Measurements from ENCODE around the gene LLGL2.
"Not testable (repeated sequence)": the region's sequence is repeated elsewhere in the genome, so short reads cannot be mapped to it uniquely, and the experiment has no call there.

Gene LLGL2

DNA sequence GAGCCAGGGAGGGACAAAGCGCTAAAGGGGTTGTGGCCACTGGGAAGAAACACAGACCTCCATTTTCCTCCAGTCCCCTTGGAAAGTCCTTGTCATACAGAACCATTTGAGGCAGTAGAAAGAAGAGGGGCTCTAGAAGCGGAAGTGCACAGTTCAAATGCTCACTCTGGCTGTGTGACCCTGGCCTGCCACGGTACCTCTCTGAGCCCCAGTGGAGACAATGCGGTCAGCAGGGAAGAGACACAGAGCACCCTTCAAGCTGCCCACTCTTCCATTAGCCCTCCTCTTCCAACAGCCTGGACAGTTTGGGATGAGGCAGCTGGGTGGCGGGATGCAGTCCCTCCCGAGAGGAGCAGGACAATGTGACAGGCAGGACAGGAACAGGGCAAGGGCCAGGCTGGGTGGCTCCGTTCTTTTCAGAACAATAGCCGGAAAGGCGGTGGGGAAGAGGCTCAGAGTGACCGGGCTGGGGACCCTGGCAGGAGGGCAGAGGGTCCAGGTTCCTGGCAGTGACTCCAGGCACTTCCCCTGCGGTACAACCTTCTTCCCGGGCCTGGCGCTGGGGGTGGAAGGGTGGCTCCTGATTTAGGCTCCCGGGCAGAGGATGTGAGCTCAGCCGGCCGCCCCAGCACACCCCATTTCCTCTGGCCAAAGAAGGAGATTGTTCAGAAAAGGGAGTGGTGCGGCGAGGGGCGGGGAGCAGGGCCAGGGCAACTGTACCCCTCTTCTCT is 15.8 kb upstream of the LLGL2 start:
- no peak for DNase-seq

DNA sequence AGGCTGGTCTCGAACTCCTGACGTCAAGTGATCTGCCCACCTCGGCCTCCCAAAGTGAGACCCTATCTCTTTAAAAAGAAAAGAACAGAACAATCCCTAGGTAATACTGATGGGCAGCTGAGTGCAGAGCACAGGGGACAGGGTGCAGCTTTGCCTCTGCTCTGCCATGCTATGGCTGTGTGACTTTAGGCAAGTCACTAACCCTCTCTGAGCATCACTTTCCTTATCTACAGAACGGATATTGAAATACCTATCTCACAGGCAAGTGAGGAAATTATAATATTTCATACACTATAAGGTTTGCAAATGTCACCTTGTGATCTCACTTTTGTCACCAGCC is 14.3 kb upstream of the LLGL2 start:
- DNase-seq: no peak

DNA sequence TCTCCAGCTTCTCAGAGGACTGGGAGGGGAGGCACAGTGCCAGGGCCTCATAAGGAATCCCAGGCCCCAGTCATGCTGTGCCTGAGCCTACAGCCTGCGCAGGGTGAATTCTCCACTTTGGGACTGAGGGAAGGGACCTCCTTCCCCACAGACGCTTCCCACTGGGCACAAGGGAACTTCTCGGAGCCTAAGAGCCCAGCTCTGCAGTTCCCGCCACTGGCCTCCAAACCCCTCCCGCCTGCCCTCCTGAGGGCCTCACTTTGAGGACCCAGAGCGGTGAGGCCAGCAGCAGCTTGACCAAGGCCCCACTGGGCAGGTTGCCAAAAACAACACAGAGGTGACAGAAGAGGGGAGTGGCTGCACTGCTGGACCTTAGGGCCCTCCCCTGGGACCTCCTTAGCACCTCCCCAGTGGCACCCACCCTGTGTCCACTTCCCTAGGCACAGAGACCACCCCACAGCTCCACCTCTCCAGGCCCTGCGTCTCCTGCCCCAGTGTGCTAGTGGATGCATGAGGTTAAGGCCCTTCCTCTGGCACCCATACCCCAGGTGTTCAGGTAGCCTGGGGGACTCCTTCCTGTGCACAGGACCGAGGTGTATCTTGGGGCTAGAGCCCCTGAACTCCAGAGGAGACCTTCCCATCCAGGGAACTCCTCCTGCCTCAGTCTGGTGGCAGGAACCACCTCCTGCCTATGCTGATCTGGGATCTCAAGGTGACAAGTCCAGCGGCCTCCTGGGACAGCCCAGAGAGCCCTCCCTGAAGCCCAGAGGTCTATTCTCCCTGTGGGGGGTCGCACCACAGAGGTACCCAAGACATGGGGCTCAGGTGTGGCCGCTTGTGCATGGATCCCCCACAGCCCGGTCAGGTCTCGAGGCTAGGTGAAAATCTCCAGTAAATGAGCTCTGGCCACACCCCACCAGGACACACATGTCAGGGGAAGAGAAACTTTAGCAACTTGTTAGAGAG is 13.6 kb upstream of the LLGL2 start:
- no peak for DNase-seq

DNA sequence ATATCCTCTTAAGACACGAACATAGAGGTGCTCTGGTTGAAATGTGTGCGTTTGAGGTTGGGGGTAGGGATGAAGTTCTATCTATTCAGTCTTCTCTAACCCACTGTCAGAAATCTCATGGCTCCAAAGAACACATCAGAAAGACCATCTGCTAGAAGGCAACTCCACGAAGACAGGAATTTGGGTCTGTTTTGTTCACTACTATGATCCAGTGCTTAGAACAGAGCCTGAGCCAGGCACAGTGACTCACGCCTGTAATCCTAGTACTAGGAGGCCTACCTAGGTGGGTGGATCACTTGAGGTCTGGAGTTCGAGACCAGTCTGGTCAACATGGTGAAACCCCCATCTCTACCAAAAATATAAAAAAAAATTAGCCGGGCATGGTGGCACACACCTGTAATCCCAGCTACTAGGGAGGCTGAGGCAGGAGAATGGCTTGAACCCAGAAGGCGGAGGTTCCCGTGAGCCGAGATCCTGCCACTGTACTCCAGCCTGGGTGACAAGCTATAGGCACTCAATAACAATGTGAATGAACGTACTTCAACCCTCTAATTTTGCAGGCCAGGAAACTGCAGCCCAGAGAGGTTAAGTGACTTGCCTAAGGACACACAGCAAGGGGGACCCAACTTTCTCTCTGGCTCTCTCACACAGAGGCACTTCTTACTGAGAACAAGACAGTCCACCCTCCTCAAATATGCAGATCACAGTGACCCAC is 12.4 kb upstream of the LLGL2 start:
- DNase-seq: peak; percentile 17

DNA sequence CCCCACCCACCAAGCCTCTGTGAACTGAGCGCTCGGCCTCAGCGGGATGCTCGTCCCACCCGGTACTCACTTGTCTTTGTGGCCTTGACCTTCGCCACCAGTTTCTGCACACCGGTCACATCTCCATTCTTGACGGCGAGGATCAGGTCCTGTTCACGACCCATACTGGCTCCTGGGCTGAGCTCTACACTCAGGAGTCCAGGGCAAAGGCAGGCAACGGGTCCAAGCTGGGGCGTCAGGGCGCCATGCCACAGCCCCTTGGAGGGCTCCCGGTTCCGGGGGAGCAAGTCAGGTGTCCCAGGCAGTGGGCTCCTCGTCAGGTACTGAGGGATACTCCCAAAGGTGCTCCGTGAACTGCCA is 11.9 kb upstream of the LLGL2 start:
- DNase-seq: no peak

DNA sequence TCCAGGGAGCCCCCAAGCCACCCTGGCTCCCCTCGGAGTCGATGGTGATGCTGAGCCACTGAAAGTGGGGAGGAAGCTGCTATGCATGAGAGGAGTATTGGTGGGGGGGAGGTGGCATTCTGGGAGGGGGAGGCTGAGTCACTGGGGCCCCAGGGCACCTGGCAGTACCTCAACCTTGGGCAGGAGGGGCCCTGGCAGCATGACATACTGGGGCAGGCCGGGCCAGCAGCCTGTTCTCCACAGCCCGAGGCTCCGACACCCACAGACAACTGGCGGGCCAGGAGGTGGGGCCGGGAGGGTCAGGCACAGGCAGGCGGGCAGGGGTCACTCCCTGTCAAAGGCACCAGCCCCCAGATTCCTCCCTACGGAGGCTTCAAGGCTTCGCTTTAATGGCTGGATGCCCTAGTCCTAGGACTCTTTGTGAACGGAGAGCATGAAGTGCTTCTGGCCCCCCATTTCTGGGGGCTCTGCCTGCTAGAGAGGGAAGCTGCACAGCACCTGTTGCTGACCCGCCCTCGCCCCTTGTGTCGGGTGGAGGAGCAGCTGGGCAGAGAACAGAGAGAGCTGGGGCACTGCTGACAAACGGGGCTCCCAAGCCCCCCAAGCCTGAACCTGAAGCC is 11.1 kb upstream of the LLGL2 start:
- DNase-seq: no peak

DNA sequence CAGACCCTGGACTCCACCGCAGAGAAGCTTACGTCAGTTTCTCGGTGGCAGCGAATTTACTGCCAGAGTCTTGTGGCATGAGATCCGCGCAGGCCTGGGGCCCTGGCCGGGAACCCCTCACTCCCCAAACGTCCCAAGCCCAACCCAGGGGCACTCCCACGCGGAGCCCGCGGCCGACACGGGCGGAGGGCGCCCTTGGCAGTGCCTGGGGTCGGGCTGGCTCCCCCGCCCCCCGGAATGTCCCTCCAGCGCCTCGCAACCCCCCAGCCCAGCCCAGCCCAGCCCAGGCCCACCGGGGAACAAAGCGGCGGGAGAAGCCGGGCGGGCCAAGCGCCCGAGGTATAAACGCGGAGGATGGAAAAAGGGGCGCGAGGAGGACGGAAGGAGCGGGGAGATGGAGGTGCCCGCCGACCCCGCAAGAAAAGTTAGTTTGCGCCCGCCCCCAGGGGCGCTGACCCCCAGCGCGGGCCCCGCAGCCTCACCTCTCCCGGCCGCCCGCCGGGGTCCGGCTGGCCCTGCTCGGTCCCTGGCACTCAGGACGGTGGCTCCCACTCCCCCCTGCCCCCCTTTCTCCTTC is 10.5 kb upstream of the LLGL2 start:
- DNase-seq: no peak

DNA sequence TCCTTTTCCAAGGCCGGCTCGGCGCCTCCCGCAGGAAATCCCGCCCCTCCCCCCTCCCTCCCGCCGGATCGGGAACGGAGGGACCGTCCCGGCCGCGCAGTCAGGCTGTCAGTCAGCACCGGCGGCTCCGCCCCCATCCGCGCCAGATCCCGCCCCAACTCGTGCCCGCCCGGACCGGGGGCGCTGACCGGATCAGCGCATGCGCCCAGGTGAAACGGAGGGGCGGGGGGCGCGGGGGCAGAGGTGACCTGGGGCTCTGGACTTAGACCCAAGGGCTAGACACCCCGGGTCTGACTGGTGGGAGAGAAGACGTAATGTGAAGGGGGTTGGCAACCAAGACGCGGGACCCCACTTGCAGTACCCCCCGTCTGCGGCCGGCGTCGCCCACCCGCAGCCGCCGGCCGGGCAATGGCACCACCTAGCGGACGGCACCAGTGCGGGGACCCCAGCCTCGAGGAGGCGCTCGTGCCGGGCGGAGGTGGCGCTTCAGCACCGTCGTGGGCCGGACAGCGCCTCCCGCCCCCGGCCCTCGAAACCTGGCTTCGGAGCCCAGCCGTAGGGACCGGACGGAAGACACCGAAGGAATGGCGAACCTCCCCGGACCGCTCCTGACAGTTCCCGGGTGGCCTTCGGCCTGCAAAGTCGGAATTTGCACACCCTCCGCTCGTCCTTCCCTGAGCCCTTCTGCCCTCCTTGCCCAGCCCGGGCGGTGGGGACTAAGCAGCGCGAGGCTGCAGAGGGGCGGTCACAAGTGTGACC is 9.8 kb upstream of the LLGL2 start, which contains the start of gene CASKIN2:
CASKIN2 (minus strand) TSS at position 42 of the 759 bp plus-strand sequence. CDS start 1,733 bp downstream, outside the sequence.
- DNase-seq: peak; percentile 91

DNA sequence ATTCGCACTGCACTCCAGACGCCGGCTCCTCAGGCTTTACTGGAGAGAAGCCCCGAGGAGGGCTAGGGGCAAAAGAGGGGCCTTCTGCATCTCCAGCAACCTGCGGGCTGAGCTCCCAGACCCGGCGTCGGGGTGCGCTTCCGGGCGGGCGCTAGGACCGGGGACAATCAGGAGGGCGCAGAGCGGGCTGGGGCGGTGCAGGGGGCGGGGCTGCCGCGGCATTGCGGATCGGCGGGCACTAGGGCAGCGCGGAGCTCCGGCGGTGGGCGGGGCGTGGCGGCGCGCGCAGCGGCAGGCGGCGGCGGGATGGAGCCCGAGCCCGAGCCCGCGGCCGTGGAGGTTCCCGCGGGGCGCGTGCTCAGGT is 9.3 kb upstream of the LLGL2 start, which contains the start of gene TSEN54:
TSEN54 (plus strand) TSS at position 274 of the 364 bp plus-strand sequence; CDS start at position 307, 33 bp downstream.
- peak; percentile 88 for DNase-seq

DNA sequence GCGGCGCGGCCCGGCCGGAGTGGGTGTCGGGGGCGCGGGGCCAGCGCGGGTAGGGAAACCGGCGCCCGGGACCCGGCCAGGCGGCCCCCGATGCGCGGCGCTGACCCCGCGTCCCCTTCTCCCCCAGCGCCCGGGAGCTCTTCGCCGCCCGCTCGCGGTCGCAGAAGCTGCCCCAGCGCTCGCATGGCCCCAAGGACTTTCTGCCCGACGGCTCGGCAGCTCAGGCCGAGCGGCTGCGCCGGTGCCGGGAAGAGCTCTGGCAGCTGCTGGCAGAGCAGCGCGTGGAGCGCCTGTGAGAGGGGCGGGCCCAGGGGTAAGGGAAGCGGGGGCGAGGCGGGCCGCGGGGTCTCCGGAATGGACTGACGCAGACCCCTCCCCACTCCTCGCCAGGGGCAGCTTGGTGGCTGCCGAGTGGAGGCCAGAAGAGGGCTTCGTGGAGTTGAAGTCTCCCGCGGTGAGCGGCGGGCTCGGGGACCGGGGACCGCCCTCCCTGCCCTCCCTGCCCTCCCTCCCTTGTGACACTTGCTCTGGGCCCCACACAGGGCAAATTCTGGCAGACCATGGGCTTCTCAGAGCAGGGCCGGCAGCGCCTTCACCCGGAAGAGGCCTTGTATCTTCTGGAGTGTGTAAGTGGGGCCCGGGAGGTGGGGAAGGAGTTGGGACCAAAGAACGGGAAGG is 8.7 kb upstream of the LLGL2 start:
- no peak for DNase-seq

DNA sequence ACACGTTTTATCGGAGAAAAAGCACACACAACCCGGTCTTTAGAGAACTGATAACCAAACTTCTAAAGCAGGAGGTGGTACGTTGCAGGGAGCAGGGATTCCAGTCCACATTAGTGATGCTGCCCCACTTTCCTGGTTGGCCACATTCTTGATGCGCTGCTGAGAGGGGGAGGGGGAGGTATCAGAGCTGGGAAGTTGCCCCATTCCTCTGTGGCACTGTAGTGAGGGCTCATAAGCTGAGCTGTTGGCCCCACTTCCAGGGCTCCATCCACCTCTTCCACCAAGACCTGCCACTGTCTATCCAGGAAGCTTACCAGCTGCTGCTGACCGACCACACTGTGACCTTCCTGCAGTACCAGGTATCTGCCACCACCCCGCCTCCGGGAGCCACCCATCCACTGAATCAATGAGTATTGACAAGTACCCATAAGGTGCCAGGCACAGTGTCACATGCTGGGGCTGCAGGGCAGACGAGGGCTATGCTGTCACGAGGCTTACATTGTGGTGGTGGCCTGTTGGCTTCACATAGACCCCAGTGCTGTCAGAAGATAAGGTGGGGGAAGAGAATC is 8.1 kb upstream of the LLGL2 start:
- no peak for DNase-seq

DNA sequence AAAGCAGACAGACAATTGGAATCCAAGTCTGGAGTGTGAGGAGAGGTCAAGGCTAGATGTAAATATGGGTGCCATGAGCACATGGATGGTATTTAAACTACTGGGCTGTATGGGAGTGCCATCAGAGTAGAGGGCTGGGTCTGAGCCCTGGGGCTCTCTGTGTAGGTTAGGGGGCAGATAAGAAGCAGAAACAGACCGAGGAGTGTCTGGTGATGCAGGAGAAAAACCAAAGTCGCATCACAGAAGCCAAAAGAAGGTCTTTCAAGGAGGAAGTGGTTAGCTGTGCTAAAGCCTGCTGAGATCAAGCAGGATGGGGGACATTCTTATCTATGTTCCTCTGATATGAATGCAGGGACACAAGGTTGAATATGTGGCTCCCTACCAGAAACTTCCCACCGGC is 7.3 kb upstream of the LLGL2 start:
- DNase-seq: no peak

DNA sequence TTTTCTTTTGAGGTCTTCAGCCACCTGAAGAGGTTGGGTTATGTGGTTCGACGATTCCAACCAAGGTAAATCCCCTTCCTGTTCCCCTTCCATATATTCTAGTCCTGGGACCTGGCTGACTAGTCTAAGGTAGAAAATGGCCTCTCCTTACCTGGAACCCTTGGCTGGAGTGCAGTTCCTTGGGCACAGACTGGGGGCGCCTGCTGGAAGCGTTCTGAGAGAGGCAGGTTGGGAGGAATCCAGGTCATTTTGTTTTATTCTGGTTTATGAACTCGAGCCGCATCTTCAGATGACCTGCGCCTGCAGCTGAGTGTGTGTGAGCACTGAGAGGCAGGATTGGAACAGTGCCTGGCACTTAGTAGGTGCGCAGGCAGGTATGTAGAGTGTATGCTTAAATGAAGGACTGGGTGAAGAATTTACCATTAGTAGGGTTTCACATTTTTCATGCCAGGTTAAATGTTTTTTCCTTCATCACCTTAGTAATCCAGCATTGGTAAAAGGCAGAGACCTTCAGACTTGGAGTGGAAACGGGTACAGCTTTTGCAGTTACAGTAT is 6.4 kb upstream of the LLGL2 start:
- no peak for DNase-seq

DNA sequence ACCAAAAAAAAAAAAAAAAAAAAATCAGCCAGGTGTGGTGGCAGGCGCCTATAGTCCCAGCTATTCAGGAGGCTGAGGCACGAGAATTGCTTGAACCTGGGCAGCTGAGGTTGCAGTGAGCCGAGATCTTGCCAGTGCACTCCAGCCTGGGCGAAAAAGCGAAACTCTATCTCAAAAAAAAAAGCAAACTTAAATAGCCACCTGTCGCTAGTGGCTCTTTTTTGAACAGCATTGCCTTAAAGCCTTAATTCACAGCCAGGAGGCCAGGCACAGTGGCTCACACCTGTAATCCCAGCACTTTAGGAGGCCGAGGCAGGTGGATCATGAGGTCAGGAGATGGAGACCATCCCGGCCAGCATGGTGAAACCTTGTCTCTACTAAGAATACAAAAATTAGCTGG is 5.1 kb upstream of the LLGL2 start:
- not testable (repeated sequence) for DNase-seq

DNA sequence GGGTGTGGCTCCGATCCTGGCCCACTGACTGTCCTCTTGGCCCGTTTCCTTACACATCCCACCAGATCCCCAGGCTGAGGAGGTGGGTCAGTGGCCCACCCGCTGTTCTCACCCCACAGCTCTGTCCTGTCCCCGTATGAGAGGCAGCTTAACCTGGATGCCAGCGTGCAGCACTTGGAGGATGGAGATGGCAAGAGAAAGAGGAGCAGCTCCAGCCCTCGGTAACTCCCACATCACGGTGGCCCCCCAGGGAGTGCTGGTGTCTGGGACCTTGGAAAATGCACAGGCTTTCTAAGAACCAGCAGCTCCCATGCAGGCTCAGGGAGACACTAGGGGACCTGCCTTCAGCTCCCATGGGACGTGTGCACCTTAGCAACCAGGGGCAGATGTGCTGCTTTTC is 4.2 kb upstream of the LLGL2 start:
- DNase-seq: no peak

DNA sequence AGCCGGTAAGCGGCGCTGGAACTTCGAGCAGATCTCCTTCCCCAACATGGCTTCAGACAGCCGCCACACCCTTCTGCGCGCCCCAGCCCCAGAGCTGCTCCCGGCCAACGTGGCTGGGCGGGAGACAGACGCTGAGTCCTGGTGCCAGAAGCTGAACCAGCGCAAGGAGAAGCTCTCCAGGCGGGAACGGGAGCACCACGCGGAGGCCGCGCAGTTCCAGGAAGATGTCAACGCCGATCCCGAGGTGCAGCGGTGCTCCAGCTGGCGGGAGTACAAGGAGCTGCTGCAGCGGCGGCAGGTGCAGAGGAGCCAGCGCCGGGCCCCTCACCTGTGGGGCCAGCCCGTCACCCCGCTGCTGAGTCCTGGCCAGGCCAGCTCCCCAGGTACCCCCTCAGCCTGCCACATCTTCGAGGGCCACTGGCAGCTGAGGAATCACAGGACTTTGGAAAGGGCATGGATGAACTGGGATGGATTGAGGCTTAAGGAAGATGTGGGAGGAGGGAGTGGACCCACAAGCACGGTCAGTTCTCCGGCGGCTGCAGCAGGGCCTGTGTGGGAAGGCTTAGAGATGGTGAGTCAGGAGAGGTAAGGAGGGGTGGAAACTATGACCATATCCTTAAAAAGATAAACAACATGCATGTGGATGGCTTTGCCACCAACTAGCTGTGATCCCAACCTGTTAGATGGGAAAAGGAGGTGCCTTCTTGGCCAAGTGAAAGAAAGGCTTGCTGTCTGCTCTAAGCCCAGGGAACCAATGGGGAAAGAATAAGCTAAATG is 3.4 kb upstream of the LLGL2 start:
- DNase-seq: no peak

DNA sequence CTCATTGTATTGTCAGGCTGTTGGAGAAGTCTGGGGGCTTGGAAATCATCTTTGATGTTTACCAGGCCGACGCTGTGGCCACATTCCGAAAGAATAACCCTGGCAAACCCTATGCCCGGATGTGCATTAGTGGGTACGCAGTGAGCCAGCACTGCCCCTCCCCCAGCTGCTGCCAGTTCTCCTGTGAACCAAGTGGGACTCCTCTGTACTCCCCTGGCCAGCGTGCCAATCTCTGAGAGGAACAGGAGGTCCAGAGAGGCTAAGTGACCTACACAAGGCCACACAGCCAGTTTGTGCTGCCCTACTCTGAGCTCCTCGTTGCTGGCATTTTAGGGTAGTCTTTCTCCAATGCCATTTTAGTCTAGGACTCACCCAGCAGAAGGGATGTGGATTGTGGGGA is 1.9 kb upstream of the LLGL2 start:
- no peak for DNase-seq

DNA sequence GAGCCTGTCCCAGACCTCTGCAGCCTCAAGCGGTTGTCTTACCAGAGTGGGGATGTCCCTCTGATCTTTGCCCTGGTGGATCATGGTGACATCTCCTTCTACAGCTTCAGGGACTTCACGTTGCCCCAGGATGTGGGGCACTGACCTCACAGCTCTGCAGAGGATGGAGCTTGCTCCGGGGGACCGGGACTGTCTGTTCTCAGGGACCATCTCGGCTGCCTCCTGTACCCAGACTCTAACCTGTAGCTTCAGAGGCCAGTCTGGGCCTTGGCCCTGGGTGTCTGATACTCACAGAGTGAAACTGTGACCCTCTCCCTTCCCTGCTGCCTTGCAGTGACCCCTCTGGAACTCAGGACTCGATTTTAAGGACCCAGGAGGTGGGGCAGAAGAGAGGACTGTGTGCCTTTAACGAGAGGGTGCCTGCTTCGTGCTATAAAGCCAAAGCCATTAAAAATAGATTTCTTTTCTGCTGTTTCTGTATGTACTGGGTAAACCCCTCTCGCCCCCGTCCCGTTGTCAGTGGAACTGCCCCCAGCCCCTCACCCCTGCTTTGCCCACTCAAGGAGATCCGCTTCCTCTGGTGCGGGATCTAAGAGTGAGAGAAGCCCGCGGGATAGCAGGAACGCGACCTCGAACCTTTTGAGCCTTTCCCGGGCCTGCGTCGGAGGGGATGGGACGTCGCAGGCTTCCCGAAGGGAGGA is 1.1 kb upstream of the LLGL2 start:
- DNase-seq: no peak
